Amygdala (tissue), 56 donors: ENCODE measurements around the gene NCL.
"Not testable (repeated sequence)": the region's sequence is repeated elsewhere in the genome, so short reads cannot be mapped to it uniquely, and the experiment has no call there.

Source experiments
- DNase-seq, 56 donors: peaks; one replicate each; lab custom pipeline; 2025; lab: John Stamatoyannopoulos, UW

NCL gene

GRCh38 chr2:231470246-231470900, 6.1 kb upstream of the NCL start:
- no peak for DNase-seq

- no peak for DNase-seq
Measured at GRCh38 chr2:231469583-231469950, 5.3 kb upstream of the NCL start.

GRCh38 chr2:231467613-231468530, 3.6 kb upstream of the NCL start:
- DNase-seq: no peak

DNA sequence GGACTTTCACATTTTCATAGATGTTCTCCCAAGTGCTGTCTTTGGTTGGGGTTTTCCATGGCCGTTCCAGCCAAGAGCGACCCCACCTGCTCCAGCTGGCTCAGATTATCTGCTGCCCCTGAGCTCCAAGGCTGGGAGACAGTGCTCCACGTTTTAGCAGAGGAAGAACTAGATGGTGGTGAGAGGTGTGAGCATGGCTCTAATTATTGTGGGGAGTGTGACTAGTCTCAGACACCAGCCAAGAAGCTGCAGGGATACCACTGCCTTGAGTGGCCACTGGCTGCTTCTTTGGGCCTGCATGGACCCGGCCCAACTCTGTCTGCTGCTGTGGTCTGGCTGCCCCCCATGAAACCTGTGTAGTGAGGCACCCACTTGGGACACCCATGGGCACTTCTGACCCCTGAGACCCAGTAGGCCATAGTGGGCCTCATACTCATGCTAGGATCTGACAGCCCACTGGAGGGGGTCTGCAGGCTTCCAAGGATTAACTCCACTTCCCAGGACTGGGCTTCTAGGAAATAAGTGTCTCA, 2.8 kb upstream of the NCL start:
- DNase-seq: no peak

GRCh38 chr2:231464576-231465540, 574 bp upstream of the NCL start:
- DNase-seq: peak in 54 of 56 donors; percentile 54 to 98 (median 96)

DNA sequence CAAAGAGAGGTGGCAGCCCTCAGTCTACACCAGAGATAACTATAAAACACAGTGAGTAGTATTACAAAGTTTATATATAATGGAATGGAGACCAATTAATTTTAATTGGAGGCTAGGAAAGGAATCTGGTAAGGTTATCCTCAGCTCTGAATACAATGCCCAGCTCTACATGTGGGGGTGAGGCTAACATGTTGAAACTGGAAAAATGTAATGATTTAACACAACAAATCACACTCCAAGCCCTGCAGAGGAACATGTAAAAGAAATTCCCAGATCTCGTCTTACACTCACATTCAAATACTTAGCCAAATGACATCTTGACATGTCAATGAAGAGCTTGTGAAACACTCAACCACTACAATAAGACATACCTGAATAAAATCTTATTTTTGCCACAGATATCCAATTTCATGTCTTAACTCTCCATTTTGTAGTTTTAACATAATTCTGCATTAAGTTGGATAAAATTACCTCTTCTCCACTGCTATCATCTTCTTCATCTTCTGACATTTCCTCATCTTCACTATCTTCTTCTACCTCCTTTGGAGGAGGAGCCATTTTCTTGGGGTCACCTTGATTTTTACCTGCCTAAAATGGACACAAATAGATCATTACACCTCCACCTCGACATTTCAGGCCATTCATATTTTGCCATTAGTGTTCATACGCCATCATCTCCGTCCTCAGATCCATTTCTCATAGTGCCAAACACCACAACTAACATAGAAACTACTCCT, 1.4 kb downstream of the NCL start:
- DNase-seq: no peak

GRCh38 chr2:231461516-231461971, 2.7 kb downstream of the NCL start:
- DNase-seq: no peak

- not testable (repeated sequence) for DNase-seq
Measured at GRCh38 chr2:231460841-231461240, 3.4 kb downstream of the NCL start.

GRCh38 chr2:231460073-231460835, 4.0 kb downstream of the NCL start:
- no peak for DNase-seq

DNA sequence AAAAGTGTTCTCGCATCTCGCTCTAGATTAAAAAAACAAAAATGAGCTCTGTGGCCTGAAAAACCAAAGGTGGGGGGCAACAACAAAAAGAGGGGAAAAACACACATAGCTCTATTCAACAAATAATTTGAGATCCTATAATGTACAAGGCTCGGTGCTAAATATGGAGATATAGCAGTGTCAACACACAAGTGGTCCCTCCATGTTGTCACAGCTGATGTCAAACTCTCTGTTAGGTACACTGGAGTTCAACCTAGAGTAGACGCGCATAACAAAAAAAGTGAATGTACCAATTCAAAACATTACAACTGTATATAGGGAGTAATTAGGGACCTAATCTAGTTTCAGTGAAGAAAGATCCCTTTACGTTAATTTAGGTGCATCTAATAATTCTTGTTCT, 5.9 kb downstream of the NCL start:
- DNase-seq: no peak

- no peak for DNase-seq
Measured at GRCh38 chr2:231457101-231457500, 7.2 kb downstream of the NCL start.

GRCh38 chr2:231456295-231457004, 7.8 kb downstream of the NCL start:
- DNase-seq: no peak

DNA sequence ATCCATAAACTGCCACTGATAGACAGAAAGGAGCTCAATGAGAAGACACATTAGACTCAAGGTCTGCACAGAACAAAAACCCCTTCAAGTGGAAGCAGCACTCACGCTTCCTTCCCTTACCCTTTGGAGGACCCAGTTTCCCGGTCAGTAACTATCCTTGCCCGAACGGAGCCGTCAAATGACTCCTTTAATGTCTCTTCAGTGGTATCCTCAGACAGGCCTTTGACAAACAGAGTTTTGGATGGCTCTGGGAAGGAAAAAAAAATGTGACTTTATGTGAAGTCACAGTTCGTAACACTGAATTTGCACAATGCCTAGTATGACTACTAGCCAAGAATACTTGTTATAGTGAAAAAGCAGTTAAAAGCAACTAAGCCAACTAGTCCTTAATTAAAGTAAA, 8.4 kb downstream of the NCL start:
- DNase-seq: no peak

- no peak for DNase-seq
Measured at GRCh38 chr2:231455222-231455621, 9.1 kb downstream of the NCL start.

DNA sequence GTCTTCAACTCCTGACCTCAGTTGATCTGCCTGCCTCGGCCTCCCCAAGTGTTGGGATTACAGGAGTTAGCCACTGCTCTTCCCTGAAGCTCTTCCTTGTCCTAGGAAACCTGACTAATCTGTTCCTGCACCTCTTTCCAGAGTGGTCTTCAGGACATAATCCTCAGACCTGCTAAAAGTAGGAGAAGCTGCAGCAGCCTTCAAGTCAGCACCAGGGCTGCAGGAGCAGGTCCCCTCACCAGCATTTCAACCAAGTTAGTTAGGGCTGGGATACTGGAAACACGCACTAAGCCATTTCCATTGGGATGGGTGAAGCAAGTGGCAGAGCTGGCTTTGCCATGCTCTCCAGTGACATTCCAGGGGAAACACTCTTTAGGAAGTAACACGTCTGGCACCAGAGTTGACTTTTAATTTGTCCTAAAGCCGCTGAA, 9.9 kb downstream of the NCL start:
- no peak for DNase-seq

GRCh38 chr2:231452799-231453508, 11.3 kb downstream of the NCL start:
- no peak for DNase-seq

DNA sequence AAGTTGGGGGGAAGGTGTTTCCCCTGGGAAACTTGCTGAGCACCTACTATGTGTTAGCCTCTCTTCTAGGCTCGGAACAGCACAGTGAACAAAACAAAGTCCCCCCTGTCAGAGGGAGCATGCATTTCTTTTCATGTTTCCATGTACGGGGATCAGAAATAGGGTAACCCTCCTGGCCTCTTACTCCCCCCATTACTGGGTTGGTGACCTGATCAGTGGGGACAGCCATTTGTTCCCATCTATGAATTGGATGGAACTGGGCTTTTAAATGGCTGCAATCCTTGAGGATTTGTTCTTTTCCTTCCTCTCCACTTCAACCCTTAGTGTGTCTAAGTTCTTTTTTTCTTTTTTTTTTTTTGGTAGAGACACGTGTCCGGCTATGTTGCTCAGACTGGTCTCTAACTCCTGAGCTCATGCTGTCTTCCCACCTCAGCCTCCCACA, 13.7 kb downstream of the NCL start:
- no peak for DNase-seq
